ENCODE data around the gene OR11H7. TPM values are rescaled to one million over a fixed set of nuclear protein-coding genes. Genes with fewer than 3 reads are reported as not detected.
"Not testable (repeated sequence)": the region's sequence is repeated elsewhere in the genome, so short reads cannot be mapped to it uniquely, and the experiment has no call there.

OR11H7 gene
- total and polyA plus RNA-seq, 4 donors: not detected

GRCh38 chr14:20274062-20274461, 45.3 kb downstream of the OR11H7 start:
- DNase-seq (no peak), ATAC-seq (ENCODE audit: insufficient read depth, low FRiP score) (no peak)
- Histone ChIP-seq H3K4me3 (no peak overlapping the region), H3K9ac (ENCODE audit: insufficient read depth in 1 of 2, low read length in 2 of 2) (no peak overlapping the region), H3K4me1 (ENCODE audit: control insufficient read depth in 5 of 5, insufficient read depth in 5 of 5, low read length in 5 of 5) (peaks cover 0 to 1% (median 0%) of the 10 kb centered on the region in 5 donors), H3K9me3 (ENCODE audit: control insufficient read depth in 4 of 4, insufficient read depth in 3 of 4, low read length in 3 of 4) (peaks cover 0 to 10% (median 4%) of the 10 kb centered on the region in 4 donors), H3K27ac (ENCODE audit: low read depth in 1 of 2, low read length in 1 of 2) (no peak overlapping the region), H3K27me3 (ENCODE audit: control insufficient read depth in 3 of 3, insufficient read depth in 3 of 3, low read length in 2 of 3) (no peaks in the 10 kb centered on the region), H3K36me3 (ENCODE audit: control insufficient read depth in 4 of 4, insufficient read depth in 4 of 4, low read length in 4 of 4) (peaks cover 0 to 14% (median 1%) of the 10 kb centered on the region in 4 donors)
- TF ChIP-seq CTCF (IDR thresholded peaks at IDR 0.05; ENCODE audit: control extremely low read depth, extremely low read depth): no peak
- WGBS, 2 donors: 97% methylated on average over 2 of the region's 2 CpGs

GRCh38 chr14:20277409-20277808, 48.6 kb downstream of the OR11H7 start:
- peaks cover 0 to 1% (median 0%) of the 10 kb centered on the region in 5 donors for H3K4me1 ChIP-seq (ENCODE audit: control insufficient read depth in 5 of 5, insufficient read depth in 5 of 5, low read length in 5 of 5)
- no peak for TF ChIP-seq CTCF (IDR thresholded peaks at IDR 0.05; ENCODE audit: control extremely low read depth, extremely low read depth)
- no peak overlapping the region for H3K4me3 ChIP-seq
- DNase-seq: no peak
- no peak for ATAC-seq (ENCODE audit: insufficient read depth, low FRiP score)
- H3K36me3 ChIP-seq (ENCODE audit: control insufficient read depth in 4 of 4, insufficient read depth in 4 of 4, low read length in 4 of 4): peaks cover 0 to 14% (median 1%) of the 10 kb centered on the region in 4 donors
- H3K9me3 ChIP-seq (ENCODE audit: control insufficient read depth in 4 of 4, insufficient read depth in 3 of 4, low read length in 3 of 4): peaks cover 0 to 5% (median 1%) of the 10 kb centered on the region in 4 donors
- 97 to 98% methylated on average over 2 of the region's 2 CpGs for WGBS, 2 donors
- H3K27ac ChIP-seq (ENCODE audit: low read depth in 1 of 2, low read length in 1 of 2): no peak overlapping the region
- H3K27me3 ChIP-seq (ENCODE audit: control insufficient read depth in 3 of 3, insufficient read depth in 3 of 3, low read length in 2 of 3): no peaks in the 10 kb centered on the region
- no peak overlapping the region for H3K9ac ChIP-seq (ENCODE audit: insufficient read depth in 1 of 2, low read length in 2 of 2)

- 13 to 39% methylated on average over 1 of the region's 1 CpG for WGBS, 2 donors
- TF ChIP-seq CTCF (IDR thresholded peaks at IDR 0.05; ENCODE audit: control extremely low read depth, extremely low read depth): no peak
- Histone ChIP-seq H3K27me3 (ENCODE audit: control insufficient read depth in 3 of 3, insufficient read depth in 3 of 3, low read length in 2 of 3) (no peaks in the 10 kb centered on the region), H3K9me3 (ENCODE audit: control insufficient read depth in 4 of 4, insufficient read depth in 3 of 4, low read length in 3 of 4) (peaks cover 0 to 3% (median 1%) of the 10 kb centered on the region in 4 donors), H3K4me3 (no peak overlapping the region), H3K4me1 (ENCODE audit: control insufficient read depth in 5 of 5, insufficient read depth in 5 of 5, low read length in 5 of 5) (peaks cover 0 to 1% (median 0%) of the 10 kb centered on the region in 5 donors), H3K36me3 (ENCODE audit: control insufficient read depth in 4 of 4, insufficient read depth in 4 of 4, low read length in 4 of 4) (peaks cover 0 to 14% (median 1%) of the 10 kb centered on the region in 4 donors), H3K9ac (ENCODE audit: insufficient read depth in 1 of 2, low read length in 2 of 2) (no peak overlapping the region), H3K27ac (ENCODE audit: low read depth in 1 of 2, low read length in 1 of 2) (no peak overlapping the region)
- ATAC-seq (ENCODE audit: insufficient read depth, low FRiP score) (no peak), DNase-seq (peak in 1 of 3 donors; percentile 2)
Measured at GRCh38 chr14:20278414-20278813, 49.6 kb downstream of the OR11H7 start.

GRCh38 chr14:20280265-20280664, 51.5 kb downstream of the OR11H7 start:
- H3K9me3 ChIP-seq (ENCODE audit: control insufficient read depth in 4 of 4, insufficient read depth in 3 of 4, low read length in 3 of 4); ATAC-seq (ENCODE audit: insufficient read depth, low FRiP score); H3K4me3 ChIP-seq; H3K27ac ChIP-seq (ENCODE audit: low read depth in 1 of 2, low read length in 1 of 2); DNase-seq; H3K27me3 ChIP-seq (ENCODE audit: control insufficient read depth in 3 of 3, insufficient read depth in 3 of 3, low read length in 2 of 3); H3K4me1 ChIP-seq (ENCODE audit: control insufficient read depth in 5 of 5, insufficient read depth in 5 of 5, low read length in 5 of 5); H3K9ac ChIP-seq (ENCODE audit: insufficient read depth in 1 of 2, low read length in 2 of 2): not testable (repeated sequence)
- peaks cover 0 to 11% (median 1%) of the 10 kb centered on the region in 4 donors for H3K36me3 ChIP-seq (ENCODE audit: control insufficient read depth in 4 of 4, insufficient read depth in 4 of 4, low read length in 4 of 4)
- WGBS, 2 donors: 97% methylated on average over 7 of the region's 7 CpGs

Other genes with a start within 250 kb of the OR11H7 start
- not detected for gene OR4Q2, start 226.8 kb upstream of the OR11H7 start, total RNA-seq
- not detected for gene OR4Q2, start 226.8 kb upstream of the OR11H7 start, polyA plus RNA-seq
- gene OR4K14, start 209.7 kb upstream of the OR11H7 start, total RNA-seq: not detected
- not detected for gene OR4K14, start 209.7 kb upstream of the OR11H7 start, polyA plus RNA-seq
- under 1 TPM in 1 of 2 donors, not detected in 1; 0.06 TPM for gene OR4K13, start 192.9 kb upstream of the OR11H7 start, total RNA-seq
- gene OR4K13, start 192.9 kb upstream of the OR11H7 start, polyA plus RNA-seq: not detected
- gene OR4L1, start 168.9 kb upstream of the OR11H7 start, total RNA-seq: not detected
- not detected for gene OR4L1, start 168.9 kb upstream of the OR11H7 start, polyA plus RNA-seq
- gene OR4K17, start 118.2 kb upstream of the OR11H7 start, total RNA-seq: not detected
- gene OR4K17, start 118.2 kb upstream of the OR11H7 start, polyA plus RNA-seq: not detected
- gene OR4N5, start 90.2 kb upstream of the OR11H7 start, total RNA-seq: not detected
- not detected for gene OR4N5, start 90.2 kb upstream of the OR11H7 start, polyA plus RNA-seq
- not detected for gene OR11G2, start 38.1 kb upstream of the OR11H7 start, total RNA-seq
- not detected for gene OR11G2, start 38.1 kb upstream of the OR11H7 start, polyA plus RNA-seq
- gene OR11H6, start 5.3 kb upstream of the OR11H7 start, total RNA-seq: not detected
- not detected for gene OR11H6, start 5.3 kb upstream of the OR11H7 start, polyA plus RNA-seq
- gene OR11H4, start 10.3 kb downstream of the OR11H7 start, total RNA-seq: not detected
- gene OR11H4, start 10.3 kb downstream of the OR11H7 start, polyA plus RNA-seq: not detected
- 10 to 100 TPM; 17.7 to 21.8 TPM for gene TTC5, start 77.0 kb downstream of the OR11H7 start, total RNA-seq
- gene TTC5, start 77.0 kb downstream of the OR11H7 start, polyA plus RNA-seq: 10 to 100 TPM in 1 of 2 donors, 1 to 10 TPM in 1; 5.0 to 10.7 TPM
- gene CCNB1IP1, start 104.3 kb downstream of the OR11H7 start, total RNA-seq: 10 to 100 TPM; 28.9 to 89.1 TPM
- 10 to 100 TPM; 30.1 to 61.2 TPM for gene CCNB1IP1, start 104.3 kb downstream of the OR11H7 start, polyA plus RNA-seq
- 10 to 100 TPM; 15.3 to 17.7 TPM for gene PARP2, start 114.7 kb downstream of the OR11H7 start, total RNA-seq
- gene PARP2, start 114.7 kb downstream of the OR11H7 start, polyA plus RNA-seq: 10 to 100 TPM; 10.9 to 15.5 TPM
- gene TEP1, start 184.5 kb downstream of the OR11H7 start, total RNA-seq: 10 to 100 TPM; 21.8 to 44.7 TPM
- 10 to 100 TPM; 15.7 to 23.2 TPM for gene TEP1, start 184.5 kb downstream of the OR11H7 start, polyA plus RNA-seq
- under 1 TPM; 0.25 to 0.51 TPM for gene KLHL33, start 207.2 kb downstream of the OR11H7 start, total RNA-seq
- gene KLHL33, start 207.2 kb downstream of the OR11H7 start, polyA plus RNA-seq: under 1 TPM; 0.03 to 0.08 TPM
- 10 to 100 TPM; 35.5 to 44.8 TPM for gene OSGEP, start 225.8 kb downstream of the OR11H7 start, total RNA-seq
- gene OSGEP, start 225.8 kb downstream of the OR11H7 start, polyA plus RNA-seq: 10 to 100 TPM; 43.5 to 54.1 TPM
- 100 to 1,000 TPM in 1 of 2 donors, 10 to 100 TPM in 1; 66.2 to 144 TPM for gene APEX1, start 226.2 kb downstream of the OR11H7 start, total RNA-seq
- 100 to 1,000 TPM in 1 of 2 donors, 10 to 100 TPM in 1; 95.8 to 159 TPM for gene APEX1, start 226.2 kb downstream of the OR11H7 start, polyA plus RNA-seq
- 10 to 100 TPM; 22.2 to 35.6 TPM for gene PIP4P1, start 232.5 kb downstream of the OR11H7 start, total RNA-seq
- gene PIP4P1, start 232.5 kb downstream of the OR11H7 start, polyA plus RNA-seq: 10 to 100 TPM; 27.4 to 46.7 TPM
- gene PNP, start 240.4 kb downstream of the OR11H7 start, total RNA-seq: 10 to 100 TPM; 15.5 to 41.4 TPM
- gene PNP, start 240.4 kb downstream of the OR11H7 start, polyA plus RNA-seq: 100 to 1,000 TPM in 1 of 2 donors, 10 to 100 TPM in 1; 32.7 to 119 TPM